Thyroid gland (tissue), 4 donors: Measurements from ENCODE around the gene RDX.

Experiments used
- POLR2A ChIP-seq, 2 donors: fragments of 450-650 bp; IDR thresholded peaks; one replicate each; pipeline ENCODE4 v1.6.1; 2017; ENCODE audit warnings: antibody characterized with exemption in 2 of 2, mild to moderate bottlenecking in 2 of 2, moderate library complexity in 1 of 2
- TF ChIP-seq, protein P1 (sequence below), 6 experiments: fragments of 200-600 bp in 3 of 6; fragments of 450-650 bp in 3 of 6; sonication (generic) in 3 of 6; IDR thresholded peaks; one replicate each; pipeline ENCODE4 v1.5.1; 2016 to 2019; ENCODE audit warnings: antibody characterized with exemption in 6 of 6, mild to moderate bottlenecking in 2 of 6, inconsistent platforms in 1 of 6, moderate library complexity in 1 of 6

DNA sequence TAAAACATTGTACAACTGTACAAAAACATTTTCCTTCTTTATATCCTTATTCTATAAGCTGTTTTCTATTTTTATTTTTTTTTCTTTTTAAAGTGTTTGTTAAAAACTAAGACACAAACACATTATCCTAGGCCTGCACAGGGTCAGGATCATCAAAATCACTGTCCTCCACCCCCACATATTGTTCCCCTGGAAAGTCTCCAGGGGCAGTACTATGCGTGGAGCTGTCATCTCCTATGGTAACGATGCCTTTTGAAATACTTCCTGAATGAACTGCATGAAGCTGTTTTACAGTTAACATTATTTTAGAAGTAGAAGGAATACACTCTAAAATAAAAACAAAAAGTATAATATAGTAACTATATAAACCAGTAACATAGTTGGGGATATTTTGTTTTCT, 136.0 kb downstream of the RDX start:
- TF ChIP-seq, protein P1, sequence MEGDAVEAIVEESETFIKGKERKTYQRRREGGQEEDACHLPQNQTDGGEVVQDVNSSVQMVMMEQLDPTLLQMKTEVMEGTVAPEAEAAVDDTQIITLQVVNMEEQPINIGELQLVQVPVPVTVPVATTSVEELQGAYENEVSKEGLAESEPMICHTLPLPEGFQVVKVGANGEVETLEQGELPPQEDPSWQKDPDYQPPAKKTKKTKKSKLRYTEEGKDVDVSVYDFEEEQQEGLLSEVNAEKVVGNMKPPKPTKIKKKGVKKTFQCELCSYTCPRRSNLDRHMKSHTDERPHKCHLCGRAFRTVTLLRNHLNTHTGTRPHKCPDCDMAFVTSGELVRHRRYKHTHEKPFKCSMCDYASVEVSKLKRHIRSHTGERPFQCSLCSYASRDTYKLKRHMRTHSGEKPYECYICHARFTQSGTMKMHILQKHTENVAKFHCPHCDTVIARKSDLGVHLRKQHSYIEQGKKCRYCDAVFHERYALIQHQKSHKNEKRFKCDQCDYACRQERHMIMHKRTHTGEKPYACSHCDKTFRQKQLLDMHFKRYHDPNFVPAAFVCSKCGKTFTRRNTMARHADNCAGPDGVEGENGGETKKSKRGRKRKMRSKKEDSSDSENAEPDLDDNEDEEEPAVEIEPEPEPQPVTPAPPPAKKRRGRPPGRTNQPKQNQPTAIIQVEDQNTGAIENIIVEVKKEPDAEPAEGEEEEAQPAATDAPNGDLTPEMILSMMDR (IDR thresholded peaks at IDR 0.05), result no peak
- no peak for TF ChIP-seq POLR2A (IDR thresholded peaks at IDR 0.05)
